ENCODE results near the gene TTLL12.
A peak's percentile ranks its signal among the peaks of the same experiment; 100 is the strongest.

The TTLL12 gene

GRCh38 chr22:43162412-43163150 is 24.4 kb downstream of the TTLL12 start:
- no peak overlapping the region for H3K4me3 ChIP-seq (ENCODE audit: low read depth, low read length)
- TF ChIP-seq CTCF (IDR thresholded peaks at IDR 0.05; ENCODE audit: borderline replicate concordance, insufficient read depth, low read depth, low read length): no peak

- no peak for TF ChIP-seq CTCF (IDR thresholded peaks at IDR 0.05; ENCODE audit: borderline replicate concordance, insufficient read depth, low read depth, low read length)
- H3K4me3 ChIP-seq (ENCODE audit: low read depth, low read length): no peak overlapping the region
Observed at GRCh38 chr22:43160497-43161126, 26.3 kb downstream of the TTLL12 start.

- H3K4me3 ChIP-seq (ENCODE audit: low read depth, low read length): no peak overlapping the region
- peak; percentile 46 for TF ChIP-seq CTCF (IDR thresholded peaks at IDR 0.05; ENCODE audit: borderline replicate concordance, insufficient read depth, low read depth, low read length)
Observed at GRCh38 chr22:43159484-43160178, 27.3 kb downstream of the TTLL12 start.

- no peak for TF ChIP-seq CTCF (IDR thresholded peaks at IDR 0.05; ENCODE audit: borderline replicate concordance, insufficient read depth, low read depth, low read length)
Observed at GRCh38 chr22:43158778-43159483, 28.0 kb downstream of the TTLL12 start.

GRCh38 chr22:43157874-43158546 is 28.9 kb downstream of the TTLL12 start:
- H3K4me3 ChIP-seq (ENCODE audit: low read depth, low read length): no peak overlapping the region

More at GRCh38 chr22:43158778-43159483, 28.0 kb downstream of the TTLL12 start:
- no peak overlapping the region for H3K4me3 ChIP-seq (ENCODE audit: low read depth, low read length)

More at GRCh38 chr22:43157874-43158546, 28.9 kb downstream of the TTLL12 start:
- no peak for TF ChIP-seq CTCF (IDR thresholded peaks at IDR 0.05; ENCODE audit: borderline replicate concordance, insufficient read depth, low read depth, low read length)

All from GM12875 (cell line).